NCI-H82 (cell line): Measurements from ENCODE around the gene TXLNA.

Source experiments
- DNase-seq: peaks from one replicate; lab custom pipeline; 2025; lab: John Stamatoyannopoulos, UW

The TXLNA gene

DNA sequence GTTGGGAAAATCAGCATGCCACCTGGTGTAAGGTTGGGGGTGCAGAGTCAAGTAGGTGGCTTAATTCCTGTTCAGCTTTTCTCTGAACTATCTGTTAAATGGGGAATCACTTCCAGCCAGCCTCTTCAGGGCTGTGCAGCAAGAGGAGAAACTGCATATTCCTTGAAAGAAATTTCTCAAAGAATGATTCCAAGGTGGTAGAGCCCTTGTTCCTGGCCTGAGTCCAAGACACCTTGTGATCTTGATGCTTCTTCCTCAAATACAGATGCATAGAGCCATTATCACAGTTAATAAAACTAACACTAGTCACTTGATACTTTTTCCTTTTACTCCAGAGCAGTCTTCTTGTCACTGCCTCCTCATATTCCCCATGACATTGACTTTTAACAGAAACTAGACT, 5.2 kb downstream of the TXLNA start:
- DNase-seq, result no peak

DNA sequence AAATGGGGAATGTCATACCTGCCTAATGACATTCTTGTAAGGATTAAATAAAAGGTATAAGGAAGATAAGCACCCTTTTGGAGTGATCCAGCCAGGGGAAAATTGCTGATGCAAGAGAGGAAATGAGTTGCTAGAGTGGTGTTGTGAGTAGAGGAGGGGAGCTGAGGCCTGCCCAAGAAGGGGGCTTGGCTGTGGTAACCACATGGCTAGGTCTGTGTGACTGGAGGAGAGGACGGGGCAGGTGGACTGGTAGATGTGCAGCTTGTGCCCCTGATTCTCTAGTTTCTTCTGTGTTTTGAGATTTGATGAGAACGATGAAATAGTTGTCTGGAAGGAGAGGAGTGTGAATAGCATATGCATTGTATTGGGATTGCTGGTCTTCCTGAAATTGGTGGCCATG, 6.6 kb downstream of the TXLNA start:
- no peak for DNase-seq

DNA sequence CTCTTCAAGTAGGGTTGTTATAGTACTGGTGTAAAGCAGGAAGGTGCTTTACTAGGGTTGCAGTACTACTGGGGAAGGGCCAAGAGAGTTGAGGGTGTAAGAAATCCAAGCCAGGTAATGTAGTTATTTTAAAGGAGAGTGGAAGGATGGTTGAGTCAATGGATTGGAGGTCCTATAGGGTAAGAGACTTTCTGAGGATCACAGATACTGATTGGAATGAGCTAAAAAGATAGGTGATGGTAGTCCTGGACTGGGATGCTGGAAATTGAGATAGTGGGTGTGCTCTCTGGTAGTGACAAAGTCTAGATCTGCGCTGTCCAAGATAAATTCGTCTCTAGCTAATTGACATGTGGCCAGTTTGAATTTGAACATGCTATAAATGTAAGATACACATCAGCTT, 7.0 kb downstream of the TXLNA start:
- no peak for DNase-seq

DNA sequence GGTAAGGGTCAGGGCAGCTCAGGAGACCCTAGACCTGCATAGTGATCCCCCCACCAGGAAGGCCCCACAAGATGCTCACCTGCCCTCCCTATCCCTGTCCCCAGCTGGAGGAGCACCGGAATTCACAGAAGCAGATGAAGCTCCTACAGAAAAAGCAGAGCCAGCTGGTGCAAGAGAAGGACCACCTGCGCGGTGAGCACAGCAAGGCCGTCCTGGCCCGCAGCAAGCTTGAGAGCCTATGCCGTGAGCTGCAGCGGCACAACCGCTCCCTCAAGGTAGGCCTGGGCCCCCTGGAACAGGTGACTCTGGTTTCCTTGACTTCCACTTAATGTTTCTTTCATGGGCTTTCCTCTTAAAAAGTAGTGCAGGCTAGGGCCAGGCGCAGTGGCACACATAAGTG, 8.4 kb downstream of the TXLNA start:
- no peak for DNase-seq

DNA sequence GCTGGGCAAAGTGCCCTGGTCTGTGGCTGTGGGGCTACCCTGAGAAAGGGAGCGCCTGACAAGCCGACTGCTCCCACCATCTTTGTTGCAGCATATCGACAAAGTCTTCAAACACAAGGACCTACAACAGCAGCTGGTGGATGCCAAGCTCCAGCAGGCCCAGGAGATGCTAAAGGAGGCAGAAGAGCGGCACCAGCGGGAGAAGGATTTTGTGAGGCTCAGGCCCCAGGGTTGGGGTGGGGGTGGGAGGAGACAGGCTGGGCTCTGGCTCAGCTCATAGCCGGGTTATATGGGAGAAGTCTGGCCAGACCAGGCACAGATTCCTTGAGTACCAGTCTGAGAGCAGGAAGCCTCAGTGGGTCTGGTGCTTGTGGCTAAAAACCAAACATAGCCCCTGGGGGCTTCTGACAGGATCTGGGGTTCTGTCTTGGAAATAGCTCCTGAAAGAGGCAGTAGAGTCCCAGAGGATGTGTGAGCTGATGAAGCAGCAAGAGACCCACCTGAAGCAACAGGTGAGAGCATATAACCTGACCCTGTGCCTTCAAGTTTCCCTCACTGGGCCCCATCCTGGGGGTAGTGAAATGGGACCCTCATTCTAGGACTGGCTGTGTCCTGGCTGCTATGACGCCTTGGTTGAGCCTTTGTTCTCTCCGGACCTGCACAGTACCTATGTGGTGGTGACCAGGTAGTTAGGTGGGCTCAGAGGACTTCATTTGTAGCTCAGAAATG, 12.9 kb downstream of the TXLNA start:
- DNase-seq, result no peak

DNA sequence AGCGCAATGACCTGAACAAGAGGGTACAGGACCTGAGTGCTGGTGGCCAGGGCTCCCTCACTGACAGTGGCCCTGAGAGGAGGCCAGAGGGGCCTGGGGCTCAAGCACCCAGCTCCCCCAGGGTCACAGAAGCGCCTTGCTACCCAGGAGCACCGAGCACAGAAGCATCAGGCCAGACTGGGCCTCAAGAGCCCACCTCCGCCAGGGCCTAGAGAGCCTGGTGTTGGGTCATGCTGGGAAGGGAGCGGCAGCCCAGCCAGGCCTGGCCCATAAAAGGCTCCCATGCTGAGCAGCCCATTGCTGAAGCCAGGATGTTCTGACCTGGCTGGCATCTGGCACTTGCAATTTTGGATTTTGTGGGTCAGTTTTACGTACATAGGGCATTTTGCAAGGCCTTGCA, 15.5 kb downstream of the TXLNA start:
- no peak for DNase-seq

DNA sequence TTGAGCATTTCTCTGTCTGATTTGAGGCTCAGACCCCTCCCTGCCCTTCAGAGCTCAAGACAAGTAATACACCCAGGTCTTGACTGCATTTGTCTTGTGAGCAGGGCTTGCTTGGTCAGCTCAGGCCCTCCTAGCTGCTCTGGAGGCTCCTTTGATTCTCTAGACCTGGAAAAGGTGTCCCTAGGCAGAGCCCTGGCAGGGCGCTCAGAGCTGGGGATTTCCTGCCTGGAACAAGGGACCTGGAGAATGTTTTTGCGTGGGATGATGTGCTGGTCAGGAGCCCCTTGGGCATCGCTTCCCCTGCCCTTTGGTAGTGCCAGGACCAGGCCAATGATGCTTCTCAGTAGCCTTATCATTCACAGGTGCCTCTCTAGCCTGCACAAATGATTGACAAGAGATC, 16.1 kb downstream of the TXLNA start:
- DNase-seq, result no peak

DNA sequence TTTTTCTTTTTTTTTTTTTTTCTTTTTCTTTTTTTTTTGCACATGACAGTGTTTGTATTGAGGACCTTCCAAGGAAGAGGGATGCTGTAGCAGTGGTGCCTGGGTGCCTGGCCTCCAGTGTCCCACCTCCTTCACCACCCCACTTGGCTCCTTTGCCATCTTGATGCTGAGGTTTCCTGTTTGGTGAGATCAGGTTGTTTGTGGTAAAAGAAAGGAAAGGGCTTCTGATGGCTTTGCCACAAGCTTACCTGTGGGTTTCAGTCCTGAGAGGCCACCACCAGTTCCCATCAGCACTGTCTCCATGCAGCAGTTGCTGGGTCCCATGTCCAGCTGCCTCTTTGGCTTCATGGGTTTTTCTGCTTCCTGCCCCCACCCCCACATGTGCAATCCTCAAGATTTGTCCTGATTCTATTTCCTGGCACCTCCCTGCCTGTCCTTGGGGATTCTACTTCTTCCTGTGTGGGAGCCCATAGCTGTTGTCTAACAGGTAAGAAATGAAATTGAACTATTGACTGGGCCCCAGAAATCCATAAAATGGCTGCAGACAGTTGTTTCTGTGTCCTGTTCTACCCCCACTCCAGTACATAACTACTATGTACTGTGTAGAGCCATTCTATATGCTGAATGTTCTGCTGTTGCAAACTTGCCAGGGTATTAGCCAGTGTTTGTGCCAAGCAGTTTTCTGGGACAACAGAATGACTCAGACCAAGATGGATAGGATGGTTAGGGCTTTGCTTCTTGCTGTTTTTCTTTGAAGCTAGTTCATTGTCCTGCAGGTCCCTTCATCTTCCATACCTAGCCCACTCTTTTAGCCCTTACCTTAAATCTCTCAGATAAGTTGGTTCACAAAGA, 16.7 kb downstream of the TXLNA start:
- DNase-seq, result no peak

DNA sequence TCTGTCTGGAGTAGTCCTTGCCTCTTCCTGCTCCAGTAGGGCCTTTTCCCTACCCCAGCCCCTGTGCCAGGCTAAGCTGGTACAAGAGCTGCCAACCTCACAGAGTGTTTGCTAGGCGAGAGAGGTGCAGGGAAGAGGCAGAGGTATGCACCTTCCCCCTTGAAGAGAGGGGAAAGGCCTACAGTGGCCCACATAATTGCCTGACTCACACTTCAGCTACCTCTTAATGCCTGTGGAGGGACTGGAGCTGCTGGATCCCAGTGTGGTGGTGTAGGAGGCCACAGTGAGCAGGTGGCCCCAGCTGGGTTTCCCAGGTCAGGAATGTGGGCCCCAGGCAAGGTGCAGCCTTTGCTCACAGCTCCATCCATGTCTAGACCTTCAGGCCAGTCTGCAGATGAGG, 17.6 kb downstream of the TXLNA start:
- DNase-seq, result no peak

DNA sequence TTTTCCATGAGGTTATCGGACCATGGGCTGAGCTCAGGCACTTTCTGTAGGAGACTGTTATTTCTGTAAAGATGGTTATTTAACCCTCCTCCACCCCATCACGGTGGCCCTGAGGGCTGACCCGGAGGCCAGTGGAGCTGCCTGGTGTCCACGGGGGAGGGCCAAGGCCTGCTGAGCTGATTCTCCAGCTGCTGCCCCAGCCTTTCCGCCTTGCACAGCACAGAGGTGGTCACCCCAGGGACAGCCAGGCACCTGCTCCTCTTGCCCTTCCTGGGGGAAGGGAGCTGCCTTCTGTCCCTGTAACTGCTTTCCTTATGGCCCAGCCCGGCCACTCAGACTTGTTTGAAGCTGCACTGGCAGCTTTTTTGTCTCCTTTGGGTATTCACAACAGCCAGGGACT, 18.4 kb downstream of the TXLNA start:
- no peak for DNase-seq

DNA sequence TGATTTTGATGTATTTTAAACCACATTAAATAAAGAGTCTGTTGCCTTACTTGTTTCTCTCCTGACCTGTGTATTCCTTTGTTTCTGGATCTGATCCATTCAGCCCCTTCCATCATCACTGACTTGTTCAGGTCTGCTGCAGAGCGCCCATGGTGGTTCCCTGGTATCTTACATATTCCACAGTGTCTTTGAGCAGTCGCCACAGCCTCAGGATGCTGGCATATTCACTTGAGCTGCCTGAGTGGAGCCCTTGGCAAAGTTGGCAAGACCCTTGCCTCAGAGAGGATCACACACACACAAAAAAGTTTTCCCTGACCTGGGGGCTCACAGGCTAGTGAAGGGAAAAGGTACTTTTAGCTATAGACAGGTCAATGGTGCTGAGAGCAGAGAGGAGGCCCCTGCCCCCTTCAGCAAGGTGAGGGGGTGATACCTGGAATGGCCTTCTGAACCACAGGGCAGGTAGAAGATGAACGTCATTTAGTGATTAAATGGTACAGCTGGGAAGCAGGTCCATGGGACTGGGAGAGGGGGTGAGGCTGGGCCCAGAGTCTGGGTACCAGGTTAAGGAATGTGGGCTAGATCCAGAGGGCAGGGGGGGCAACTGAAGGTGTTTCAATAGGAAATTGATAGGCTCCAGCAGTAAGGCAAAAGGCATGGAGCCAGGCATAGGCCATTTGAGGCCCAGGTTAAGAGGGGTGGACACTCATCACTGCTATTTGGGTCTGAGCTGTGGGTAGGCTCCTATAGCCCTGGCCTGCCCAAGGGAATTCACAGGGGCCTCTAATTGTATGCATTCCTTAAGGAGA, 19.0 kb downstream of the TXLNA start:
- no peak for DNase-seq

DNA sequence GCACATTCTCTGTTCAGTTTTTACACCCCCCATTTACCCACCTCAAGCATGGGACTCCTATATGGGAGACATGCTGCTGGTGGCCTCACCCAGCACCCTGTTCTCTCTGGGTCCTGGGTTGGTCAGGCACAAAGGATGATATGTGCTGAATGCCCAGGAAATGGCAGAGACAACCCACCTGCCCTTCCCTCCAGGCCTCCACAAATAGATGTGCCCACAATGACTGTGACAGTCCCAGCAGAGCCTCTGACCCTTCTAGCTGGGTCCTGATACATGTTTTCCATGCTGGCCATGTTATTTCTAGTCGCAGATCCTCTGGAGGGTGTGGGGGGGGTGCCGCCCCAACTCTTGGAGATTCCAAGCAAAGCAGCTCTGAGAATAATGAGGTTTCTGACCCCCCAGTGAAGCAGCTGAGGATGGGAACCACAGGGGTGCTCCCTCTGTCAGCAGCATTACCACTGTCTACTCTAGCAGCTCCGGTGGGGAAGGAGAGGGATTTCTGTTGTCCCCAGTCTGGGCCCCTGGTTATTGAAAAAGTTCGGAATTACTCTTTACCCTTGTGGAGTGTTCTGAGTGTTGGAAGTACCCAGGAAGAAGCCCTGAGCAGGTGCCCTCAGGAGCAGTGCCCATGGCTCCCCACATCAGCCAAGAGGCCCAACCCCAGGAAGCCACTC, 19.7 kb downstream of the TXLNA start:
- no peak for DNase-seq

DNA sequence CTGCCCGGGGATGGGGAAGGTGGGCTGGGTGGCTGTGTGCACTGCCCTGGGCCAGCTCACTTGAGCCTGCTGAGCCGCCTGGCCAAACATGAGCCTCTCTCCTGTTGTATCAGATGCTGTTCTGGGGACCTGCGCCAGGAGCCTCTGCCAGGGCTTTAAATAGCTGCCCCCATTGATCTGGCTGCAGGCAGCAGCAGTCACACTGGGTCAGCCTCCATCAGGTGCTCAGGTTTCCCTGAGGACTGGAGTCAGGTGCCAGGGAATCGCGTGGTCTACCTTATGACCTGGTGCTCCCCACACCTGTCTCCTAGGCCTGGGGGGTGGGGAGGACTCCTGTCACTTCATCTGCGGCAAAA, 20.2 kb downstream of the TXLNA start:
- peak; percentile 39 for DNase-seq

DNA sequence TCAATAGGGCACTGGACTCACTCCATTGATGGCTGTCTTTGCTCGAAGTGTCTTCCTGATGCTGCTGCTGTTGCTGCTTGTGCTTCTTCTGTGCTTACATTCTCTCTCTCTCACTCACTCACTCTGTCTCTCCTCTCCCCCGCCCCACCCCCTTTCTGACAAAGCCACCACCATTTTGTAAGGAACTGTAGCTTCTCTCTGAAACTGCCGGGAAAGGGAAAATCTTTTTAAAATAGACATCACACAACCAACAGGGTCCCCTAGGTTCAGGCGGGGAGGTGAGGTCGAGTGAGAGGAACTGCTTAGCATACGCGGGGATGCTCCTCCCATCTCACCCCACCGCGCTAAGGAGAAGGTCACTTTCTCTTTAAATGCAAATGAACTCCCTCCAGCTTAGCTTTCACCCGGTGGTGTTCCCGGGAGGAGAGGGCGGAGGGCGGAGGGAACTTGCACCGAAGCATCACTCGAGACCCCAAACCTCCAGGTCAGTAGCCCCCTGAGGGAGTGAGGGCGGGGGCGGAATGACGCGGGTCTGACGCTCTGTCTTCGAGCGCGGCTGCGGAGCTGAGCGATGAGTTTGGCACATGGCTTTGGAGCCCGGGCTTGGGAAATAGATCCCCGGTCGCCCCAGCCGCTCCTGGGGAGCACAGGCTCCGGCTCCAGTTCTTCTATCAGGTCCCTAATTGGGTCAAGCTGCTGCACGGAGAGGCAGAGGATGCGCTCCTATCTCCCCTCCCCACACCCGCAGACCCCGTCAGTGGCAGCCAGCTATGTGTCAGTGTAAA, 20.9 kb downstream of the TXLNA start, which contains the start of gene CCDC28B:
Gene CCDC28B, plus strand, starts transcription at position 370 of the 785 bp plus-strand sequence. CDS start 1,341 bp downstream, outside the sequence.
- DNase-seq, result peak; percentile 86

DNA sequence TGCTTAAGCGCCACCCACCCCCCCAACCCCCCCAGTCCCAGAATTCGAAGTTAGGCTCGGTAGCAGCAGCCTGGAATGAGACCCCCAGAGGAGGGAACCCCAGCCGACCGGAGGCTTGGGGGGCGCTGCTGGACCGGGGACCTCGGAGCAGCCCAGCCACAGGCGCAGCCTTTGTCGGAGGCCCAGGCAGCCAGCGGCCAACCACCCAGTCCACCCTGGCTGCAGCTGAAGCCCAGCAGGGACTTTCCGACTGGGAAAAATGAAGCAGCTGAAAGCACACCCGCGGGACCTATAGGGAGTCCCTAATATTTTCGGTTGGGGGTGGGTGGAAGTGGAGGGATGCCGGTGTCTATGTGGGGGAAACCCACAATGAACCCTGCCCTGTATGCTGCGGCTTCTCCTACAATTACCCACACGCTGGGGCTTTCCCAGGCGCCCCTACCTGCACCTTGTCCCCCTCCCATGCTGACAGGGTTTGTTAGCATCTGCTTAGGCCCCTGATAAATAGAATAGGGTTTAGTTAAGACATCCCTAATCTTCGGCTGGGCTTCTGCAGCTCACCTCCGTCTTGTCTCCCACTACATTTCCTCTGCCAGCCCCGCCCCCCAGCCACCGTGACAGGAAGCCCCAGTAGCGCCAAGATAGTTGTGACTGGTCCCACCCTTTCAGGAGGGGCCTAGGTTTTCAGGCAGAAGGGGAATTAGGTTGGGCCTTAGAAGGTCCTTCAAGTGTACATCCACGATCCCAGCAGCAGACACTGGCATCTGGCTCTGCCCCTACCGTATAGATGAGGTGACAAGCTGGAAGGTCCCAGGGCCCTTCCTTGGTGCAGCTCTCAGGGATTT, 21.8 kb downstream of the TXLNA start:
- DNase-seq, result peak; percentile 85

DNA sequence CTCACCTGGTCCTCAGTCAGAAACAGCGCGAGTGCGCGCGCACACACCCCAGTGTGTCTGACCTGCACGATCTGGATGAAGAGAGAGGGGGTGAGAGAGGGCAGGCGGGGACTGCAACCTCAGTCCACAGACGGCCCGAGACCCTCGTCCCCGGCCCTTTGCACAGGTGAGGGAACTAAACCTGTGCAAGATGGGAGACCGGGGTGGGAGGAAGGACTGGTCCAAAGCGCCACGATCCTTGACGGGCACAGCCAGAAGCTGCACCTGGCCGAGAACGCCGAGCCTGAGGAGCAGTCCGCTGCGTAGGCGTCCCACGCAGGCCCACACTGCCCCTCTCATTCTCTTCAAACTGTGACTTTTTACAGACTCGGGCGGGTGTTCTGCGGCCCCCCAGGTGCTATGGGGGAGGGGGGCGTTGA, 25.5 kb downstream of the TXLNA start:
- DNase-seq, result no peak

DNA sequence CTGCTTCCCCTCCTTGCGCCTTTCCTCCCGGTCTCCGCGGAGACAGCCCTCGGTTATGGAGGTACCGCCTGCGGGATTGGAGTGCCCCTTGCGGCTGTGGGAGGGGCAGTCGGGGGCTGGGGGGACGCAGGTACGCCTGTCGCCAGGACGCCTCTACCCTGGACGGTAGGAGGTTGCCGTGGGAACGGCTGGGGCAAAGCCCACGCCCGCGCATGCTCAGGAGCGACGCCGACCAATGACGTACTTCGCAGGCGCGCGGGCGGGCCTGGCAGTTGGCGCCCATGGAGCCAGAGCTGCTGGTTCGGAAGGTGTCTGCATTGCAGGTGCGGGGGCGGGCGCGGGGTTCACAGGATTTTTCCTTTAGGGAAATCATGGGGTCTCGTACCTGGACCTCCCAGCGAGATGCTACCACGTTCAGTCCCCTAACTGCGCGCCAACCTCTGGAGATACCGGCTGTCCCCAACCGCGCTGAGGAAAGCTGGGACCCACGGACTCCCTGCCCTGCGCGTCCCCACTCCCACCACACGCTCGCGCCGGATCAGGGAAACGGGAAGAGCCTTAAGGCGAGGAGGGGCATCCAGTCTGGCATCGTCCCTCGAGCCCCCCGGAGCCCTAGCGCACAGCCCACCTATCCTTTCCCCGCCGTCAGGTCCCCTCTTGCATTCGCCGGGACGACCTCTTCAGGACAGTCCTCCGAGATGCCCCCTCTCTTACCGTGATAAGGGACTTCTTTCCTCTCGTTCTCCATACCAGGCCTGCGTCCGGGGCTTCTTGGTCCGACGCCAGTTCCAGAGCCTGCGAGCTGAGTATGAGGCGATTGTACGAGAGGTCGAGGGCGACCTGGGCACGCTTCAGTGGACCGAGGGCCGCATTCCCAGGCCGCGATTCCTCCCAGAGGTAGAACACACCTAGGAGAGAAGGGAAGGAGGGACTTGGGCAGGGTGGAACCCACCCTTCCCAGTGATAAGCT, 26.2 kb downstream of the TXLNA start, which contains the start of gene IQCC:
Gene IQCC, plus strand, starts transcription at position 271 of the 970 bp plus-strand sequence. Its CDS starts 11 bp downstream, at position 282.
- peak; percentile 96 for DNase-seq

DNA sequence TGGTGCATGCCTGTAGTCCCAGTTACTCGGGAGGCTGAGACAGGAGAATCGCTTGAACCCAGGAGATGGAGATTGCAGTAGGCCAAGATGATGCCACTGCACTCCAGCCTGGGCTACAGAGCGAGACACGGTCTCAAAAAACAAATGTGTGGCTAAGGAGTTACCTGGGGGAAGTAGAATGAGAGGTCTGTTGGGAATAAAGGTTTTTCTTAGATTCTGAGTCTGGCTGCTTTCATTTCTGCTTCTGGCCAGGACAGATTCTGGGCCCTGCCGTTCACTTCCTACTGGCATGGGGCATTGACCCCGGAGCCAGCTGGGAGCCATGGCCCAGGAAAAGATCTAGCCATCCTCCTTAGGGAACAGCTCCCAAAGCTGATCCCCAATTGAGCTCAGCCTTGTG, 29.0 kb downstream of the TXLNA start:
- DNase-seq, result no peak

DNA sequence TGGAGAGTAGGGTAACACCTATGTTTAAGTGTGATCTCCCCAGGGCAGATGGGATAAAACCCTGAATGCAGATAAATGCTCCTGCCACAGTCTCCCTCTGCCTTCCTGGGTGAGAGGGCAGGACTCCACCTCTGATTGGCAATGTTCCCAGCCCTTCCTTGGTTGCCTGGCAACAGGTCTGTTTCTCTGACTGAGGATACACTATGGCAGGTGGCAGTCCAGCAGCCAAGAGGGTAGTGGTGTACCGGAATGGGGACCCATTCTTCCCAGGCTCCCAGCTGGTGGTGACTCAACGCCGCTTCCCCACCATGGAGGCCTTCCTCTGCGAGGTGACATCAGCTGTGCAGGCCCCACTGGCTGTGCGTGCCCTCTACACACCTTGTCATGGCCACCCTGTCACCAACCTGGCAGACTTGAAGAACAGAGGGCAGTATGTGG, 29.4 kb downstream of the TXLNA start, which contains the start of gene DCDC2B:
Gene DCDC2B, plus strand, starts transcription at position 199 of the 438 bp plus-strand sequence. Its CDS starts 5 bp downstream, at position 204.
- peak; percentile 93 for DNase-seq
